ENCODE data around the gene LMLN. TPM values are rescaled to one million over a fixed set of nuclear protein-coding genes. Genes with fewer than 3 reads are reported as not detected.

The LMLN gene
- total RNA-seq, 1 donor from 2014 or later: 7.1 TPM

DNA sequence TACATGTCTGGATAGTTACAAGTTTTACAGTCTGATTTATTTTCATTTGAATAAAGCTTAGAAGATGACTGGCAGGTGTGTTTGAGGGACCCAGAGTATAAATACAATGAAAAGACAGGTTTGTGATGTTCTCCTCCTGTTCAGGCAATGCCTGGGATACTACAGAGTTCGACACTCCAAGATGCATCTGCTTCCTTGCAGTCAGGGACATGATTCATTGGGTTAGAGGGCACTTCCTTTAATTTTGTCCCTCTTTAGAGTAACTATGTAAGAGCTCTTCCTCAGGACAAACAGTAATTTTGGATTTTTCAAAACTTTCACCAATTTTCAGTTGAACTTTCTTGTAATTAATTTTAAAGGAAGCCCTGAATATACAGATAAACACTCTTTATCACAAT is 102.0 kb downstream of the LMLN start:
- TF ChIP-seq, protein P1, sequence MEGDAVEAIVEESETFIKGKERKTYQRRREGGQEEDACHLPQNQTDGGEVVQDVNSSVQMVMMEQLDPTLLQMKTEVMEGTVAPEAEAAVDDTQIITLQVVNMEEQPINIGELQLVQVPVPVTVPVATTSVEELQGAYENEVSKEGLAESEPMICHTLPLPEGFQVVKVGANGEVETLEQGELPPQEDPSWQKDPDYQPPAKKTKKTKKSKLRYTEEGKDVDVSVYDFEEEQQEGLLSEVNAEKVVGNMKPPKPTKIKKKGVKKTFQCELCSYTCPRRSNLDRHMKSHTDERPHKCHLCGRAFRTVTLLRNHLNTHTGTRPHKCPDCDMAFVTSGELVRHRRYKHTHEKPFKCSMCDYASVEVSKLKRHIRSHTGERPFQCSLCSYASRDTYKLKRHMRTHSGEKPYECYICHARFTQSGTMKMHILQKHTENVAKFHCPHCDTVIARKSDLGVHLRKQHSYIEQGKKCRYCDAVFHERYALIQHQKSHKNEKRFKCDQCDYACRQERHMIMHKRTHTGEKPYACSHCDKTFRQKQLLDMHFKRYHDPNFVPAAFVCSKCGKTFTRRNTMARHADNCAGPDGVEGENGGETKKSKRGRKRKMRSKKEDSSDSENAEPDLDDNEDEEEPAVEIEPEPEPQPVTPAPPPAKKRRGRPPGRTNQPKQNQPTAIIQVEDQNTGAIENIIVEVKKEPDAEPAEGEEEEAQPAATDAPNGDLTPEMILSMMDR (IDR thresholded peaks at IDR 0.05; ENCODE audit: unreplicated experiment): no peak
- Mint-ChIP-seq H3K27ac (ENCODE audit: unreplicated experiment) (no peak overlapping the region), H3K27me3 (ENCODE audit: unreplicated experiment) (peaks cover 2% of the 10 kb centered on the region), H3K9me3 (ENCODE audit: unreplicated experiment) (no peaks in the 10 kb centered on the region), H3K36me3 (ENCODE audit: low read depth, unreplicated experiment) (no peaks in the 10 kb centered on the region), H3K4me3 (ENCODE audit: unreplicated experiment) (no peak overlapping the region), H3K4me1 (ENCODE audit: unreplicated experiment) (peaks cover 4% of the 10 kb centered on the region)
- DNase-seq (ENCODE audit: low spot score): no peak

DNA sequence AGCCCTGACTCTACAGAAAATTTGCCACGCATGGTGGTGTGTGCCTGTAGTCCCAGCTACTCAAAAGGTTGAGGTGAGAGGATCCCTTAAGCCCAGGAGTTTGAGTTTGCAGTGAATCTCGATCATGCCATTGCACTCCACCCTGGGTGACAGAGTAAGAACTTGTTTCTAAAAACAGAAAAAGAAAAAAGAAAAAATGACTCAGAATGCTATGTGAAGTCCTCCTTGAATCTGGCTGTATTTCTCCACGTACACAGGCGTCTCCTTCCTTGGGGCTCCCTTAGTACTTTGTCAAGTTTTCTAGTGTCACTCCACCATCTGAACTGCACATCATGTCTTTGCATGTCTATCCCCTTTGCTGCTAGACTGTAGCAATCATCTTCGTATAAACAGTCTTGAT is 104.4 kb downstream of the LMLN start:
- TF ChIP-seq, protein P1 (IDR thresholded peaks at IDR 0.05; ENCODE audit: unreplicated experiment): no peak
- no peak for DNase-seq (ENCODE audit: low spot score)
- H3K36me3 Mint-ChIP-seq (ENCODE audit: low read depth, unreplicated experiment): no peaks in the 10 kb centered on the region
- H3K27ac Mint-ChIP-seq (ENCODE audit: unreplicated experiment): no peak overlapping the region
- H3K27me3 Mint-ChIP-seq (ENCODE audit: unreplicated experiment): peaks cover 2% of the 10 kb centered on the region
- no peak overlapping the region for H3K4me3 Mint-ChIP-seq (ENCODE audit: unreplicated experiment)
- peaks cover 4% of the 10 kb centered on the region for H3K4me1 Mint-ChIP-seq (ENCODE audit: unreplicated experiment)
- no peaks in the 10 kb centered on the region for H3K9me3 Mint-ChIP-seq (ENCODE audit: unreplicated experiment)

DNA sequence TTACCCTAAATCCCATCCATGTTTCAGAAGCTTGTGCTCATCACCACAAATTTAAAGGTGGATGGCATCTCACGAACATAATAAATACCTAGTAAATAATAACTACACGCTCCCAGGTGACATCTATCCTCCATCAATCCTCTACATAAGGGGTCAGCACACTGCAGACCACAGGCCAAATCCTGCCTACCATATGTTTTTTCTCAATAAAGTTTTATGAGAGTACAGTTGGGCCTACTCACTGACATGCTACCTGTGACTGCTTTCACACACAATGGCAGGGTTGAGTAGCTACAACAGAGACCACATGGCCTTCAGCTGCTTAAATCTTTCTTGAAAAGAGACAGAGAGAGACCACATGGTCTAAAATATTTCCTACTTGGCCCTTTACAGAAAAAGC is 105.9 kb downstream of the LMLN start:
- Mint-ChIP-seq H3K27me3 (ENCODE audit: unreplicated experiment) (peaks cover 2% of the 10 kb centered on the region), H3K9me3 (ENCODE audit: unreplicated experiment) (no peaks in the 10 kb centered on the region), H3K4me3 (ENCODE audit: unreplicated experiment) (no peak overlapping the region), H3K36me3 (ENCODE audit: low read depth, unreplicated experiment) (no peaks in the 10 kb centered on the region), H3K4me1 (ENCODE audit: unreplicated experiment) (peaks cover 4% of the 10 kb centered on the region), H3K27ac (ENCODE audit: unreplicated experiment) (no peak overlapping the region)
- TF ChIP-seq, protein P1 (IDR thresholded peaks at IDR 0.05; ENCODE audit: unreplicated experiment): no peak
- DNase-seq (ENCODE audit: low spot score): no peak

DNA sequence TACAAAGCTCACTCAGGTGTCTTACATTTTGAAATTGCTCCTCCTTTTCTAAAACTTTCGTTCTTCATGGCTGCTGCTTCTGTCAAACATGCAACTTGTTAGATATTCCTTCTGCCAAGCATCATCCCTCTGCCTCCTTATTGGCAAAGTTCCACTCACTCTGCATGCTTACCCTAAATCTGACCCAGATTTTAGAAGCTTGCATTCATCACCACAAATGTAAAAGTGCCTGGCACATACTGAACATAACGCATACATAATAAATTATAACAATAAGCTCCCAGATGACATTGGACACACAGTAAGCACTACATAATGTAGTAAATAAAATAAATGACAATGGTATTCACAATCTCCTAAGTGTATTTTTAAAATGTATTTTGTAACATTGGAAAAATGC is 107.4 kb downstream of the LMLN start:
- no peak overlapping the region for H3K4me3 Mint-ChIP-seq (ENCODE audit: unreplicated experiment)
- no peaks in the 10 kb centered on the region for H3K36me3 Mint-ChIP-seq (ENCODE audit: low read depth, unreplicated experiment)
- H3K4me1 Mint-ChIP-seq (ENCODE audit: unreplicated experiment): peaks cover 7% of the 10 kb centered on the region
- peaks cover 2% of the 10 kb centered on the region for H3K27me3 Mint-ChIP-seq (ENCODE audit: unreplicated experiment)
- H3K27ac Mint-ChIP-seq (ENCODE audit: unreplicated experiment): no peak overlapping the region
- DNase-seq (ENCODE audit: low spot score): no peak
- TF ChIP-seq, protein P1 (IDR thresholded peaks at IDR 0.05; ENCODE audit: unreplicated experiment): no peak
- no peaks in the 10 kb centered on the region for H3K9me3 Mint-ChIP-seq (ENCODE audit: unreplicated experiment)

DNA sequence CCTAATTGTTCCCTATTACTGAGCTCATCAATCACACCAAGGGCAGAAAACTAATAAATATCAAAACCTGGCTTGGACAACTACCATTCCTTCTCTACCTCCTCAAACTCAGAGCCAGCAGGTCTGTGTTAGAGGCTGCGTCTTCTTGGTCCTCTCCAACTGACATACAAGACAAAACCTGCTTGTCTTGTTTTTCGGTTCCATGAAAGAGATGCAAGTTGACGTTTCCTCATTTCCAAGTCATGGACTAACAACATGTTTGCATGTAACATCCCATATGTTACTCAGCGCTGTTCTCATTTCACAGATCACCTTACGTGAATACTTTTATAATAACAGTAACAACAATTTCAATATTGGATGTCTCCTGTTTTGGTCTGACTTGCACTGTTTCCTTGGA is 110.9 kb downstream of the LMLN start:
- TF ChIP-seq, protein P1 (IDR thresholded peaks at IDR 0.05; ENCODE audit: unreplicated experiment): no peak
- no peaks in the 10 kb centered on the region for H3K9me3 Mint-ChIP-seq (ENCODE audit: unreplicated experiment)
- peaks cover 4% of the 10 kb centered on the region for H3K27me3 Mint-ChIP-seq (ENCODE audit: unreplicated experiment)
- H3K36me3 Mint-ChIP-seq (ENCODE audit: low read depth, unreplicated experiment): no peaks in the 10 kb centered on the region
- DNase-seq (ENCODE audit: low spot score): no peak
- peaks cover 7% of the 10 kb centered on the region for H3K4me1 Mint-ChIP-seq (ENCODE audit: unreplicated experiment)
- H3K27ac Mint-ChIP-seq (ENCODE audit: unreplicated experiment): no peak overlapping the region
- no peak overlapping the region for H3K4me3 Mint-ChIP-seq (ENCODE audit: unreplicated experiment)
